Natural killer cell treated with Interleukin-12 subunit alpha and Interleukin-12 subunit beta and Interleukin-15 and Interleukin-18, amount 100 ng/mL, for 72 hours (primary cell): ENCODE results near the gene LENEP. TPM values are rescaled to one million over a fixed set of nuclear protein-coding genes. Genes with fewer than 3 reads are reported as not detected.
A peak's percentile ranks its signal among the peaks of the same experiment; 100 is the strongest.

ENCODE experiments used
- ATAC-seq, 2 donors: fragments of 150-1000 bp; cut with Tn5 transposase in 1 of 2; sonication (Bioruptor Pico), chemical (Tn5 transposase) in 1 of 2; 2 replicates each; pipeline ENCODE4 v1.10.0; 2021
- DNase-seq: peaks from one replicate; pipeline ENCODE4 v3.0.0; 2022; ENCODE audit warnings: low spot score
- H3K27ac Mint-ChIP-seq, 2 donors: 1 replicate in 1 of 2; 2 replicates in 1 of 2; pipeline ENCODE4 v1.8.0; 2022; ENCODE audit warnings: mixed read lengths in 2 of 2, mild to moderate bottlenecking in 1 of 2, moderate library complexity in 1 of 2
- H3K27me3 Mint-ChIP-seq, 2 donors: 1 replicate in 1 of 2; 2 replicates in 1 of 2; pipeline ENCODE4 v1.8.0; 2022; ENCODE audit warnings: mixed read lengths in 2 of 2
- H3K36me3 Mint-ChIP-seq: one replicate; pipeline ENCODE4 v1.8.0; 2022; ENCODE audit warnings: mixed read lengths
- H3K4me1 Mint-ChIP-seq, 2 donors: 1 replicate in 1 of 2; 2 replicates in 1 of 2; pipeline ENCODE4 v1.8.0; 2022; ENCODE audit warnings: low read depth in 2 of 2, mixed read lengths in 2 of 2, mild to moderate bottlenecking in 1 of 2
- H3K4me3 Mint-ChIP-seq: one replicate; pipeline ENCODE4 v1.8.0; 2022; ENCODE audit warnings: mixed read lengths
- H3K9me3 Mint-ChIP-seq: 2 replicates; pipeline ENCODE4 v1.8.0; 2022; ENCODE audit warnings: mixed read lengths
- total RNA-seq, 2 donors: library from RNA; stranded (reverse); gene quantifications; one replicate each; pipeline ENCODE4 v1.2.3, GENCODE V29; 2022

Gene LENEP
- 1 to 10 TPM in 1 of 2 donors, under 1 TPM in 1; 0.48 to 4.3 TPM for total RNA-seq

DNA sequence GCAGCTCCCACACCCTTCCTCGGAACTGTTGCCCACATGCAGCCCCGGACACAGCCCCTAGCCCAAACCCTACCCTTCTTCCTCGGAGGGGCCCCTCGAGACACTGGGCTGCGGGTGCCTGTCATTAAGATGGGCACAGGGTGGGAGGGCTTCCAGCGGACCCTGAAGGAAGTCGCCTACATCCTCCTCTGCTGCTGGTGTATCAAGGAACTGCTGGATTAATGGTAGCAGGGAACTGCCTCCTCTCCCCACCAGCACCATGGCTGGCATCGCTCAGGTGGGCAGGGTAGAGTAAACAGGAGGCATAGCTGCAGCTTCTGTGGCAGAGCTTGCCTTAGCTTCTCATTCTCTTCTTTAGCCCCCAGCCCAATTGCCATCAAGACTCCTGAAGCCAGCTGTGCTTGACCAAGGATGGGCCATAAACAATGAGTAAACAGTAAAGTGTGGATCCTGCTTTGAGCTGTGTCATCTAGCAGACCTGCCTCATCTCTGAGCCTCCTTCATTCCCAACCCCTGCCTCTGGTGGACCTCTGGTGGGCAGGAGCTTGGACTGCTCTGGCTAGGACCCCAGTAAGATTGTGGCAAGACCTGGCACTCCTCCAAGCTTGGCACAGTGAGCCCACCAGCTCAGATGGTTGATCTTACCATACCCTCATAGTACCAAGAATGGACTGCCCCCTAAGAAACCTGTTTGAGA, at the start of gene LENEP:
Gene LENEP (plus strand): TSS at position 15 of the 697 bp plus-strand sequence. CDS start 22 bp downstream, at position 37.
- Mint-ChIP-seq H3K27ac (peak within 1 kb of the TSS in 1 of 2 donors; percentile 18), H3K4me3 (no peak within 1 kb of the TSS), H3K4me1 (peaks cover 10 to 15% of the 10 kb centered on the region in 2 donors), H3K9me3 (no peaks in the 10 kb centered on the region), H3K36me3 (no peaks in the 10 kb centered on the region), H3K27me3 (no peaks in the 10 kb centered on the region)
- DNase-seq (no peak), ATAC-seq (no peak)

GRCh38 chr1:154943649-154944400, 49.6 kb upstream of the LENEP start:
- peak overlapping the region; percentile 82 to 88 for H3K27ac Mint-ChIP-seq
- no peaks in the 10 kb centered on the region for H3K9me3 Mint-ChIP-seq
- H3K27me3 Mint-ChIP-seq: no peaks in the 10 kb centered on the region
- peaks cover 29 to 41% of the 10 kb centered on the region in 2 donors for H3K4me1 Mint-ChIP-seq
- H3K4me3 Mint-ChIP-seq: peak overlapping the region; percentile 70
- ATAC-seq (peak in 1 of 2 donors; percentile 58), DNase-seq (no peak)
- H3K36me3 Mint-ChIP-seq: no peaks in the 10 kb centered on the region

GRCh38 chr1:154944401-154945159, 48.8 kb upstream of the LENEP start:
- Mint-ChIP-seq H3K9me3 (no peaks in the 10 kb centered on the region), H3K4me3 (no peak overlapping the region), H3K4me1 (peaks cover 24 to 36% of the 10 kb centered on the region in 2 donors), H3K27ac (peak overlapping the region in 1 of 2 donors; percentile 82), H3K27me3 (no peaks in the 10 kb centered on the region), H3K36me3 (no peaks in the 10 kb centered on the region)
- ATAC-seq: no peak
- no peak for DNase-seq

GRCh38 chr1:154945160-154945961, 48.0 kb upstream of the LENEP start:
- Mint-ChIP-seq H3K36me3 (no peaks in the 10 kb centered on the region), H3K9me3 (no peaks in the 10 kb centered on the region), H3K4me3 (no peak overlapping the region), H3K4me1 (peaks cover 24 to 33% of the 10 kb centered on the region in 2 donors), H3K27me3 (no peaks in the 10 kb centered on the region), H3K27ac (peak overlapping the region in 1 of 2 donors; percentile 82)
- DNase-seq (no peak), ATAC-seq (no peak)

GRCh38 chr1:154945962-154946850, 47.2 kb upstream of the LENEP start:
- Mint-ChIP-seq H3K4me3 (no peak overlapping the region), H3K4me1 (peaks cover 25 to 29% of the 10 kb centered on the region in 2 donors), H3K27ac (peak overlapping the region; percentile 71 to 75), H3K27me3 (no peaks in the 10 kb centered on the region), H3K9me3 (no peaks in the 10 kb centered on the region), H3K36me3 (no peaks in the 10 kb centered on the region)
- ATAC-seq: no peak
- DNase-seq: no peak

GRCh38 chr1:154948079-154948478, 45.3 kb upstream of the LENEP start:
- peaks cover 30% of the 10 kb centered on the region in 2 donors for H3K4me1 Mint-ChIP-seq

GRCh38 chr1:154951901-154952657, 41.3 kb upstream of the LENEP start:
- H3K36me3 Mint-ChIP-seq: no peaks in the 10 kb centered on the region
- H3K4me3 Mint-ChIP-seq: peak overlapping the region; percentile 11
- DNase-seq (no peak), ATAC-seq (no peak)
- H3K27me3 Mint-ChIP-seq: no peaks in the 10 kb centered on the region
- peak overlapping the region; percentile 48 to 78 for H3K27ac Mint-ChIP-seq
- peaks cover 50 to 51% of the 10 kb centered on the region in 2 donors for H3K4me1 Mint-ChIP-seq
- no peaks in the 10 kb centered on the region for H3K9me3 Mint-ChIP-seq

More at GRCh38 chr1:154948079-154948478, 45.3 kb upstream of the LENEP start:
- no peaks in the 10 kb centered on the region for H3K27me3 Mint-ChIP-seq
- no peaks in the 10 kb centered on the region for H3K9me3 Mint-ChIP-seq
- DNase-seq (no peak), ATAC-seq (no peak)
- H3K27ac Mint-ChIP-seq: peak overlapping the region in 1 of 2 donors; percentile 42
- H3K36me3 Mint-ChIP-seq: no peaks in the 10 kb centered on the region
- no peak overlapping the region for H3K4me3 Mint-ChIP-seq

GRCh38 chr1:154952664-154953063, 40.7 kb upstream of the LENEP start:
- Mint-ChIP-seq H3K4me3 (peak overlapping the region; percentile 0), H3K27ac (peak overlapping the region; percentile 48 to 78), H3K9me3 (no peaks in the 10 kb centered on the region), H3K27me3 (no peaks in the 10 kb centered on the region), H3K36me3 (no peaks in the 10 kb centered on the region), H3K4me1 (peaks cover 50 to 51% of the 10 kb centered on the region in 2 donors)
- DNase-seq: no peak
- no peak for ATAC-seq

DNA sequence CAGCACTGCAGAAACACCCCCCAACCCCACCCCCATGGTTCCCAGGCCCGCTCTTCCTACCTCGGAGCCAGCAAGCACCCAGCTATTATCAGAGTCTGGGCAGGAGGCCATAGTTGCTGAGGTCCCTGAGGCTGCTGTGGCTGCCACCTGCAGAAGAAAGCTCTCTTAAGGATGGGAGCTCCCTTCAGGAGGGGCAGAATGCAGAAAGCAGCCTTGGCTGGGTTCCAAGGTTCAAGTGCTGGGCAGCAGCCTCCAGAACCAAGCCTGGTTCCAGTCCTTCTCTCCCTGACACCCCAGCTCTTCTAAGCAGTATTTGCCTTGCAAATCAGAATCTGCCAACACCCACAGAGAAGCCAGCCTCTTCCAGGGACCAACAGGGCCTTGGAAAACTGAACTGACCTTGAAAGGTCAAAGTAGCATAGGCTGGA, 39.8 kb upstream of the LENEP start:
- ATAC-seq (no peak), DNase-seq (no peak)
- Mint-ChIP-seq H3K27me3 (no peaks in the 10 kb centered on the region), H3K36me3 (no peaks in the 10 kb centered on the region), H3K4me3 (peak overlapping the region; percentile 99), H3K4me1 (peaks cover 52 to 56% of the 10 kb centered on the region in 2 donors), H3K9me3 (no peaks in the 10 kb centered on the region), H3K27ac (peak overlapping the region; percentile 90 to 94)

GRCh38 chr1:154954541-154954940, 38.8 kb upstream of the LENEP start:
- no peaks in the 10 kb centered on the region for H3K36me3 Mint-ChIP-seq
- H3K9me3 Mint-ChIP-seq: no peaks in the 10 kb centered on the region
- H3K27me3 Mint-ChIP-seq: no peaks in the 10 kb centered on the region
- peaks cover 51 to 56% of the 10 kb centered on the region in 2 donors for H3K4me1 Mint-ChIP-seq
- no peak for ATAC-seq
- no peak for DNase-seq
- peak overlapping the region; percentile 99 for H3K4me3 Mint-ChIP-seq
- H3K27ac Mint-ChIP-seq: peak overlapping the region; percentile 90 to 94

DNA sequence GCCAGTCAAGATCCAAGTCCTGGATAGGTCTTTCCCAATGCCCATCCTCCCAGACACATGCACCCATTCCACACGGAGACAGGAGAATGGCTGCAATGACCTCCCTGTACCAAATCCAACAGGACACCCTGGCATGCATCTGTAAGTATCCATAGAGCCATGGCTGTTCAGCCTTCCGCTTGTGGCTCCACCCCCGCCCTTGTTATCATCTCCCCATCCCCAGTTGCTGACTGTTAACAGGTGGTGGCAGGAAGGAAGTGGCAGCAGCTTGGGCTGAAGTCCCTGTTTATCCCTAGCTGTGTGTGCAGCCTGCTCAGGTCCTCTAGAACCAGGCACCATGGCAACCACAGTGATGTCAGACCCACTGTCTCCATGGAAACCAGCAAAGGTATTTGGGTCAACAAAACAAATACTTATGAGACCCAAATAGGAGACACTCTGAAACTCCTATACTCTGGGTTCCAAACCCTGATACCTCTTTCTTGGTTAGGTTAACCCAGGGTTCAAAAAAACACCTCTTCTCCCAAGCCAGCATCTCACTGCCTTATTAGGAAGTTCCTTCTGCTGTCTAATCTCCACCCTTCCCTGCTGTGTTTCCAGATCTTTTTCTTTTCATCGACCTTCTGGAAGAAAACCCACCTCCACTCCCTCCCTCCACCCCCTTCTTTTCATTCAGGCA, 38.2 kb upstream of the LENEP start:
- H3K4me1 Mint-ChIP-seq: peaks cover 52 to 56% of the 10 kb centered on the region in 2 donors
- H3K9me3 Mint-ChIP-seq: no peaks in the 10 kb centered on the region
- peak overlapping the region; percentile 90 to 94 for H3K27ac Mint-ChIP-seq
- peak overlapping the region; percentile 99 for H3K4me3 Mint-ChIP-seq
- no peaks in the 10 kb centered on the region for H3K36me3 Mint-ChIP-seq
- DNase-seq (peak; percentile 71), ATAC-seq (peak; percentile 79 to 87)
- H3K27me3 Mint-ChIP-seq: no peaks in the 10 kb centered on the region
